Hindlimb muscle (tissue), 1 donor: ENCODE measurements around the gene FABP7. TPM values are rescaled to one million over a fixed set of nuclear protein-coding genes. Genes with fewer than 3 reads are reported as not detected.

Source experiments
- polyA plus RNA-seq: library from polyadenylated mRNA; unstranded; fragments of 120-200 nt; gene quantifications from one replicate; pipeline ENCODE4 v1.2.1, GENCODE V29; 2013; ENCODE audit not compliant: insufficient read length

Gene FABP7
- polyA plus RNA-seq, 1 donor = 0.39 TPM

Other genes with a start within 250 kb of the FABP7 start
- 0.44 TPM for gene PKIB, start 169.3 kb upstream of the FABP7 start, polyA plus RNA-seq
- gene SMPDL3A, start 9.5 kb downstream of the FABP7 start, polyA plus RNA-seq = 16.0 TPM
- gene CLVS2, start 216.5 kb downstream of the FABP7 start, polyA plus RNA-seq = 0.04 TPM